HepG2 (cell line): ENCODE results near the gene THRA. TPM values are rescaled to one million over a fixed set of nuclear protein-coding genes. Genes with fewer than 3 reads are reported as not detected.

Experiments used
- ADNP ChIP-seq: sonication (generic); formaldehyde crosslinking; IDR thresholded peaks from 2 replicates; pipeline ENCODE4 v1.4.0; 2020; ENCODE audit warnings: missing genetic modification reagents
- AKNA ChIP-seq: sonication (generic); formaldehyde crosslinking; IDR thresholded peaks from 2 replicates; pipeline ENCODE4 v1.4.0; 2020; ENCODE audit warnings: missing genetic modification reagents, borderline replicate concordance
- ARNTL ChIP-seq: sonication (generic); formaldehyde crosslinking; IDR thresholded peaks from 2 replicates; pipeline ENCODE4 v1.4.0; 2020; ENCODE audit warnings: mild to moderate bottlenecking, missing genetic modification reagents
- ATAD3A ChIP-seq: sonication (generic); formaldehyde crosslinking; IDR thresholded peaks from 2 replicates; pipeline ENCODE4 v1.4.0; 2020; ENCODE audit warnings: missing genetic modification reagents
- CSRNP1 ChIP-seq: sonication (generic); formaldehyde crosslinking; IDR thresholded peaks from 2 replicates; pipeline ENCODE4 v1.8.1; 2023; ENCODE audit warnings: mild to moderate bottlenecking, missing genetic modification reagents
- EEA1 ChIP-seq: sonication (generic); formaldehyde crosslinking; IDR thresholded peaks from 2 replicates; pipeline ENCODE4 v1.5.1; 2020; ENCODE audit warnings: mild to moderate bottlenecking, missing genetic modification reagents, borderline replicate concordance
- HNF1B ChIP-seq: sonication (generic); formaldehyde crosslinking; IDR thresholded peaks from 2 replicates; pipeline ENCODE4 v1.5.1; 2020; ENCODE audit warnings: mild to moderate bottlenecking, moderate library complexity, missing genetic modification reagents
- HNF4A ChIP-seq: sonication (generic); formaldehyde crosslinking; IDR thresholded peaks from 2 replicates; pipeline ENCODE4 v1.4.0; 2020; ENCODE audit warnings: missing genetic modification reagents
- IKZF1 ChIP-seq: fragments of 450-650 bp; IDR thresholded peaks from 2 replicates; pipeline ENCODE4 v1.7.1; 2016
- MXD1 ChIP-seq: sonication (generic); formaldehyde crosslinking; IDR thresholded peaks from 2 replicates; pipeline ENCODE4 v1.4.0; 2020; ENCODE audit warnings: mild to moderate bottlenecking, missing genetic modification reagents
- SIN3A ChIP-seq: IDR thresholded peaks from 2 replicates; pipeline ENCODE4 v1.6.1; 2011; ENCODE audit warnings: low read depth, mild to moderate bottlenecking, control low read depth, low read length, borderline replicate concordance
- SMAD3 ChIP-seq: sonication (generic); formaldehyde crosslinking; IDR thresholded peaks from 2 replicates; pipeline ENCODE4 v1.4.0; 2020; ENCODE audit warnings: missing genetic modification reagents
- TP53 ChIP-seq: sonication (generic); formaldehyde crosslinking; conservative IDR thresholded peaks from 2 replicates; pipeline ENCODE4 v1.4.0; 2020; ENCODE audit warnings: missing genetic modification reagents
- ZNF484 ChIP-seq: sonication (generic); formaldehyde crosslinking; IDR thresholded peaks from 2 replicates; pipeline ENCODE4 v1.5.1; 2020; ENCODE audit warnings: mild to moderate bottlenecking, low read depth, missing genetic modification reagents, borderline replicate concordance
- ZNF503 ChIP-seq: sonication (generic); formaldehyde crosslinking; IDR thresholded peaks from 2 replicates; pipeline ENCODE4 v1.4.0; 2020; ENCODE audit warnings: missing genetic modification reagents
- ZNF513 ChIP-seq: sonication (generic); formaldehyde crosslinking; conservative IDR thresholded peaks from 2 replicates; pipeline ENCODE4 v1.5.0; 2020; ENCODE audit warnings: missing genetic modification reagents
- ZNF530 ChIP-seq: sonication (generic); formaldehyde crosslinking; IDR thresholded peaks from 2 replicates; pipeline ENCODE4 v1.5.0; 2020; ENCODE audit warnings: low read depth, mild to moderate bottlenecking, missing genetic modification reagents
- ZNF564 ChIP-seq: sonication (generic); formaldehyde crosslinking; IDR thresholded peaks from 2 replicates; pipeline ENCODE4 v1.8.1; 2023; ENCODE audit warnings: mild to moderate bottlenecking, missing genetic modification reagents
- polyA plus RNA-seq, 8 experiments: library from polyadenylated mRNA; depleted of rRNA in 3 of 8; stranded (reverse) in 7 of 8; unstranded in 1 of 8; fragments of >200 nt; fragmentation: Illumina TruSeq in 4 of 8; extraction: Trizol in 4 of 8; gene quantifications; 2 replicates each; pipeline versions ENCODE4 v1.2.1 to v1.2.3, GENCODE V29; 2011 to 2016; ENCODE audit warnings: low read depth in 4 of 8, missing spikeins in 1 of 8, mixed read lengths in 1 of 8; ENCODE audit not compliant: insufficient read depth in 1 of 8
- total RNA-seq, 5 experiments: library from RNA; depleted of rRNA; stranded (reverse); fragments of >200 nt; fragmentation: Illumina TruSeq; extraction: Trizol; gene quantifications; 2 replicates each; pipeline ENCODE4 v1.2.3, GENCODE V29; 2016; ENCODE audit warnings: low read depth in 1 of 5

The THRA gene
- total and polyA plus RNA-seq, 2 of the 13 experiments (the other 11 are each of a cell fraction or from before 2014, with no cell fraction given): 8.0 to 9.9 TPM

GRCh38 chr17:40072735-40073346, 10.1 kb downstream of the THRA start (continued):
- TF ChIP-seq AKNA (CRISPR knock-in tag): no peak
- TF ChIP-seq SIN3A: peak; percentile 12; the same call in 1 of the 2 replicates
- TF ChIP-seq IKZF1: no peak
- TF ChIP-seq HNF1B (CRISPR knock-in tag): no peak
- no peak for TF ChIP-seq ZNF513 (CRISPR knock-in tag)
- TF ChIP-seq SMAD3 (CRISPR knock-in tag): no peak
- TF ChIP-seq ADNP (CRISPR knock-in tag): no peak
- TF ChIP-seq CSRNP1 (CRISPR knock-in tag): no peak
- 0 out of 2 replicates have a peak, but pooled peaks have one; percentile 13 for TF ChIP-seq MXD1 (CRISPR knock-in tag)
- no peak for TF ChIP-seq ZNF484
- no peak for TF ChIP-seq ATAD3A (CRISPR knock-in tag)
- peak; percentile 99 for TF ChIP-seq ARNTL
- TF ChIP-seq ZNF564 (CRISPR knock-in tag): no peak
- TF ChIP-seq ZNF503 (CRISPR knock-in tag): no peak
- TF ChIP-seq EEA1: 0 out of 2 replicates have a peak, but pooled peaks have one; percentile 70
- TF ChIP-seq HNF4A (CRISPR knock-in tag): peak; percentile 60
- no peak for TF ChIP-seq ZNF530
- no peak for TF ChIP-seq TP53 (CRISPR knock-in tag)
